Endothelial cell of umbilical vein (primary cell): ENCODE data around the gene ZDHHC24. TPM values are rescaled to one million over a fixed set of nuclear protein-coding genes. Genes with fewer than 3 reads are reported as not detected.

ENCODE experiments used
- BruUV-seq: library from RNA; stranded (reverse); fragments of 400-500 nt; replicated peaks from 2 replicates; lab custom pipeline; 2021; lab: Mats Ljungman, UMichigan
- CTCF ChIA-PET: fragments of 300-600, 350-600 bp; sonication (Branson Sonifier 250); formaldehyde crosslinking; loops from one replicate; lab custom pipeline; 2021; ENCODE audit warnings: antibody characterized with exemption, inconsistent platforms; lab: Charles Lee
- POLR2A ChIA-PET: fragments of 300-600, 350-600 bp; sonication (Branson Sonifier 250); formaldehyde crosslinking; loops from one replicate; lab custom pipeline; 2021; ENCODE audit warnings: antibody characterized with exemption, inconsistent platforms; lab: Charles Lee
- DNase-seq: peaks from one replicate; pipeline ENCODE4 v3.0.0-alpha.2; 2011; ENCODE audit warnings: low read depth, low spot score
- FAIRE-seq: peaks from 2 replicates; lab custom pipeline; 2011; peaks lifted over from hg19 to GRCh38; lab: Jason Lieb, UNC
- H2AFZ ChIP-seq: 2 replicates; pipeline ENCODE4 v1.6.0; 2012; ENCODE audit warnings: low read depth, low read length, control low read depth, inconsistent platforms
- H3K27ac ChIP-seq: 2 replicates; pipeline ENCODE4 v1.5.1; 2011; ENCODE audit warnings: low read depth, mild to moderate bottlenecking, control low read depth, low read length, moderate library complexity; ENCODE audit not compliant: insufficient read depth
- H3K27me3 ChIP-seq, 2 experiments: 2 replicates each; pipeline versions ENCODE4 v1.6.0 to v1.6.1; 2011; ENCODE audit warnings: low read length in 2 of 2, mixed read lengths in 1 of 2; ENCODE audit not compliant: control insufficient read depth in 2 of 2, insufficient read depth in 2 of 2
- H3K36me3 ChIP-seq, 2 experiments: 2 replicates in 1 of 2; 3 replicates in 1 of 2; pipeline ENCODE4 v1.5.1; 2011; ENCODE audit warnings: low read length in 2 of 2, mild to moderate bottlenecking in 1 of 2, moderate library complexity in 1 of 2; ENCODE audit not compliant: control insufficient read depth in 2 of 2, insufficient read depth in 2 of 2; ENCODE audit errors: extremely low read depth in 1 of 2
- H3K4me1 ChIP-seq: 3 replicates; pipeline ENCODE4 v1.5.1; 2011; ENCODE audit warnings: mild to moderate bottlenecking, low read length; ENCODE audit not compliant: control insufficient read depth, insufficient read depth; ENCODE audit errors: extremely low read depth
- H3K4me2 ChIP-seq: 2 replicates; pipeline ENCODE4 v1.6.1; 2011; ENCODE audit warnings: low read length, control low read depth, mixed read lengths; ENCODE audit not compliant: insufficient read depth
- H3K4me3 ChIP-seq, 3 experiments: fragments of 200-600 bp in 1 of 3; sonication (generic), shearing (Covaris generic) in 1 of 3; replicated peaks in 1 of 3; 2 replicates each; pipeline ENCODE4 v1.5.1; 2011 to 2016; ENCODE audit warnings: control low read depth in 3 of 3, low read length in 3 of 3, mild to moderate bottlenecking in 2 of 3, inconsistent platforms in 1 of 3, low read depth in 1 of 3, moderate library complexity in 1 of 3; ENCODE audit not compliant: insufficient read depth in 1 of 3
- H3K79me2 ChIP-seq: 2 replicates; pipeline ENCODE4 v1.6.0; 2012; ENCODE audit warnings: low read length, inconsistent platforms; ENCODE audit not compliant: control insufficient read depth, insufficient read depth
- H3K9ac ChIP-seq: replicated peaks from 2 replicates; pipeline ENCODE3; 2011; ENCODE audit warnings: low read length, control low read depth; ENCODE audit not compliant: insufficient read depth; ENCODE audit errors: extremely low read depth
- H3K9me1 ChIP-seq: replicated peaks from 3 replicates; pipeline ENCODE4 v1.6.0; 2011; ENCODE audit warnings: mild to moderate bottlenecking, low read length; ENCODE audit not compliant: control insufficient read depth, insufficient read depth; ENCODE audit errors: extremely low read depth
- H3K9me3 ChIP-seq: replicated peaks from 2 replicates; pipeline ENCODE4 v1.5.1; 2012; ENCODE audit warnings: low read length, inconsistent platforms; ENCODE audit not compliant: control insufficient read depth, insufficient read depth
- H4K20me1 ChIP-seq: replicated peaks from 2 replicates; pipeline ENCODE3; 2011; ENCODE audit warnings: mild to moderate bottlenecking, low read length; ENCODE audit not compliant: control insufficient read depth, insufficient read depth; ENCODE audit errors: extremely low read depth
- CTCF ChIP-seq, 2 donors: IDR thresholded peaks; 1 replicate in 1 of 2; 2 replicates in 1 of 2; pipeline ENCODE4 v1.5.1; 2011; ENCODE audit warnings: low read length in 2 of 2, mild to moderate bottlenecking in 2 of 2, moderate library complexity in 2 of 2, control low read depth in 1 of 2, inconsistent platforms in 1 of 2, low read depth in 1 of 2; ENCODE audit not compliant: insufficient read depth in 1 of 2; ENCODE audit errors: extremely low read depth in 1 of 2
- EZH2 ChIP-seq: IDR thresholded peaks from 2 replicates; pipeline ENCODE4 v1.6.1; 2012; ENCODE audit warnings: borderline replicate concordance, low read depth, mild to moderate bottlenecking, moderate library complexity, low read length, inconsistent platforms; ENCODE audit not compliant: severe bottlenecking
- FOS ChIP-seq: IDR thresholded peaks from 2 replicates; pipeline ENCODE4 v1.6.1; 2011; ENCODE audit warnings: mild to moderate bottlenecking, low read length, moderate library complexity, borderline replicate concordance; ENCODE audit not compliant: insufficient read depth
- GATA2 ChIP-seq: IDR thresholded peaks from 2 replicates; pipeline ENCODE4 v1.7.0; 2011; ENCODE audit warnings: low read depth, mild to moderate bottlenecking, moderate library complexity, mixed read lengths, low read length; ENCODE audit not compliant: insufficient read length, insufficient read depth
- JUN ChIP-seq: IDR thresholded peaks from 2 replicates; pipeline ENCODE4 v1.6.1; 2011; ENCODE audit warnings: borderline replicate concordance, low read depth; ENCODE audit not compliant: insufficient read length, insufficient read depth
- MAX ChIP-seq: IDR thresholded peaks from 2 replicates; pipeline ENCODE4 v1.6.1; 2011; ENCODE audit not compliant: insufficient read depth, insufficient read length
- MYC ChIP-seq: IDR thresholded peaks from one replicate; pipeline ENCODE4 v1.6.1; 2011; ENCODE audit warnings: mild to moderate bottlenecking, low read depth, low read length
- POLR2A ChIP-seq: IDR thresholded peaks from 2 replicates; pipeline ENCODE4 v1.6.1; 2012; ENCODE audit warnings: low read depth, mild to moderate bottlenecking, control low read depth, low read length
- POLR2AphosphoS5 ChIP-seq: IDR thresholded peaks from 2 replicates; pipeline ENCODE4 v1.6.1; 2012; ENCODE audit warnings: low read depth, mild to moderate bottlenecking, control low read depth, low read length, moderate library complexity; ENCODE audit not compliant: insufficient read depth
- dilution Hi-C: fragments of 300-500 bp; cut with MboI; formaldehyde crosslinking; loops from one replicate; pipeline ENCODE4 v1.15.0; 2019; ENCODE audit warnings: low sequenced_read_pairs; ENCODE audit not compliant: extremely low pct_ligation_motif_present
- intact Hi-C: fragments of 100-400 bp; cut with micrococcal nuclease; formaldehyde crosslinking; loops from one replicate; pipeline ENCODE4 v1.10.0; 2022
- polyA plus RNA-seq, 4 experiments: library from polyadenylated mRNA; depleted of rRNA in 3 of 4; stranded (reverse) in 3 of 4; unstranded in 1 of 4; fragments of >200 nt; gene quantifications; 2 replicates each; pipeline versions ENCODE4 v1.2.1 to v1.2.3, GENCODE V29; 2011 to 2012; ENCODE audit warnings: missing spikeins in 1 of 4
- total RNA-seq: library from RNA; stranded (reverse); gene quantifications from 2 replicates; pipeline ENCODE4 v1.2.3, GENCODE V29; 2021

The ZDHHC24 gene
- total and polyA plus RNA-seq, 2 donors (not counting 3 experiments of a cell fraction or from before 2014, with no cell fraction given) = 20.1 to 21.1 TPM

GRCh38 chr11:66542362-66542761, 3.5 kb downstream of the ZDHHC24 start:
- intact Hi-C loops (loop anchor here (2.0 kb wide), 1 partner anchor 32 kb away; the partner anchor contains the start of gene BBS1), dilution Hi-C loops (no loop called here)
- Histone ChIP-seq H3K27ac (no peak overlapping the region), H3K79me2 (peaks cover 5% of the 10 kb centered on the region), H3K36me3 (peaks cover 0 to 14% of the 10 kb centered on the region in 2 experiments), H2AFZ (no peak overlapping the region), H3K9ac (no peak overlapping the region), H3K9me3 (no peaks in the 10 kb centered on the region), H3K4me3 (no peak overlapping the region), H3K27me3 (no peaks in the 10 kb centered on the region), H3K4me1 (peaks cover 33% of the 10 kb centered on the region), H3K9me1 (no peaks in the 10 kb centered on the region), H4K20me1 (no peaks in the 10 kb centered on the region), H3K4me2 (no peak overlapping the region)
- no peak for TF ChIP-seq GATA2
- TF ChIP-seq MYC = no peak
- no peak for TF ChIP-seq FOS
- TF ChIP-seq POLR2AphosphoS5 = no peak
- no peak for TF ChIP-seq MAX
- TF ChIP-seq EZH2 = no peak
- no peak for TF ChIP-seq JUN
- TF ChIP-seq CTCF (IDR thresholded peaks at IDR 0.05; ENCODE audit: extremely low read depth in 1 of 2, insufficient read depth in 1 of 2, low read depth in 1 of 2, low read length in 2 of 2) = no peak
- TF ChIP-seq POLR2A = no peak
- BruUV-seq = no TSS peak
- FAIRE-seq = no peak
- POLR2A ChIA-PET = interaction anchor here (0.7 kb wide), 1 partner anchor 32 kb away, joined by 3 read pairs; the partner anchor contains the start of gene BBS1
- CTCF ChIA-PET = interaction anchor here (0.6 to 2.8 kb wide), 4 partner anchors 9 to 136 kb away, joined by 3 to 28 read pairs (median 6); partner anchors contain the start of gene RBM4B
- no peak for DNase-seq
